ENCODE results near the gene RAB31.

DNA sequence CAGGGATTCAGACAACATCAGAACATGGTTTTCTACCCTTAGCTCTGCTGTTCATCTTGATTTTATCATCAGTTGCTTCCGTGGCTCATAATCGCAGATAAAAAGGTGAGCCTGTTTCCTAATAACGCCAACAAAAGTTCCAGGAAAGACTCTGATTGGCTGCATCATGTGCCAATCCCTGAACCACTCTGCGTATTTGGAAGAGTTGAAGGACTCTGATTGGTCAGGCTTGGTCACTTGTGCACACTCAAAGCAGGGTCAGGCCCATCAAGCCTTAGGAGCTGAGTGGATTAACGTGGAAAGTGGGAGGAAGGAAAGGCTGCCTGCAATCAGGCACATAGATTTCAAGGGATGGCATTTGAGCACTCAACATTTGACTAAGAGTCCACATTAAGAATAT lies 189.0 kb downstream of the RAB31 start:
- TF ChIP-seq, protein P1, sequence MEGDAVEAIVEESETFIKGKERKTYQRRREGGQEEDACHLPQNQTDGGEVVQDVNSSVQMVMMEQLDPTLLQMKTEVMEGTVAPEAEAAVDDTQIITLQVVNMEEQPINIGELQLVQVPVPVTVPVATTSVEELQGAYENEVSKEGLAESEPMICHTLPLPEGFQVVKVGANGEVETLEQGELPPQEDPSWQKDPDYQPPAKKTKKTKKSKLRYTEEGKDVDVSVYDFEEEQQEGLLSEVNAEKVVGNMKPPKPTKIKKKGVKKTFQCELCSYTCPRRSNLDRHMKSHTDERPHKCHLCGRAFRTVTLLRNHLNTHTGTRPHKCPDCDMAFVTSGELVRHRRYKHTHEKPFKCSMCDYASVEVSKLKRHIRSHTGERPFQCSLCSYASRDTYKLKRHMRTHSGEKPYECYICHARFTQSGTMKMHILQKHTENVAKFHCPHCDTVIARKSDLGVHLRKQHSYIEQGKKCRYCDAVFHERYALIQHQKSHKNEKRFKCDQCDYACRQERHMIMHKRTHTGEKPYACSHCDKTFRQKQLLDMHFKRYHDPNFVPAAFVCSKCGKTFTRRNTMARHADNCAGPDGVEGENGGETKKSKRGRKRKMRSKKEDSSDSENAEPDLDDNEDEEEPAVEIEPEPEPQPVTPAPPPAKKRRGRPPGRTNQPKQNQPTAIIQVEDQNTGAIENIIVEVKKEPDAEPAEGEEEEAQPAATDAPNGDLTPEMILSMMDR (IDR thresholded peaks at IDR 0.05), result no peak
- TF ChIP-seq POLR2A (IDR thresholded peaks at IDR 0.05), result no peak
